Chondrocyte (in vitro differentiated cells): ENCODE results near the gene CENPC. TPM values are rescaled to one million over a fixed set of nuclear protein-coding genes. Genes with fewer than 3 reads are reported as not detected.

ENCODE experiments used
- DNase-seq: peaks from one replicate; pipeline ENCODE4 v3.0.0; 2021; ENCODE audit warnings: mixed read lengths, low spot score
- H3K27ac Mint-ChIP-seq: one replicate; pipeline ENCODE4 v1.8.0; 2021; ENCODE audit warnings: mild to moderate bottlenecking, moderate library complexity, mixed read lengths; ENCODE audit not compliant: unreplicated experiment
- H3K27me3 Mint-ChIP-seq: 2 replicates; pipeline ENCODE4 v1.8.0; 2021; ENCODE audit warnings: low read depth, mixed read lengths
- H3K36me3 Mint-ChIP-seq: 2 replicates; pipeline ENCODE4 v1.8.0; 2021; ENCODE audit warnings: low read depth, mixed read lengths
- H3K4me1 Mint-ChIP-seq: 2 replicates; pipeline ENCODE4 v1.8.0; 2021; ENCODE audit warnings: low read depth, mild to moderate bottlenecking, mixed read lengths
- H3K4me3 Mint-ChIP-seq: one replicate; pipeline ENCODE4 v1.8.0; 2021; ENCODE audit warnings: mild to moderate bottlenecking, moderate library complexity, mixed read lengths; ENCODE audit not compliant: unreplicated experiment
- H3K9me3 Mint-ChIP-seq: 2 replicates; pipeline ENCODE4 v1.8.0; 2021; ENCODE audit warnings: low read depth, mixed read lengths
- total RNA-seq: library from RNA; stranded (reverse); gene quantifications from 3 replicates; pipeline ENCODE4 v1.2.1, GENCODE V29; 2021
- TF ChIP-seq, protein P1 (sequence below): fragments of 200-600 bp; sonication (generic); IDR thresholded peaks from 2 replicates; pipeline ENCODE4 v1.5.0; 2021; ENCODE audit warnings: antibody characterized with exemption, mild to moderate bottlenecking, moderate library complexity

CENPC gene
- total RNA-seq, 1 donor from 2014 or later: 9.7 TPM

DNA sequence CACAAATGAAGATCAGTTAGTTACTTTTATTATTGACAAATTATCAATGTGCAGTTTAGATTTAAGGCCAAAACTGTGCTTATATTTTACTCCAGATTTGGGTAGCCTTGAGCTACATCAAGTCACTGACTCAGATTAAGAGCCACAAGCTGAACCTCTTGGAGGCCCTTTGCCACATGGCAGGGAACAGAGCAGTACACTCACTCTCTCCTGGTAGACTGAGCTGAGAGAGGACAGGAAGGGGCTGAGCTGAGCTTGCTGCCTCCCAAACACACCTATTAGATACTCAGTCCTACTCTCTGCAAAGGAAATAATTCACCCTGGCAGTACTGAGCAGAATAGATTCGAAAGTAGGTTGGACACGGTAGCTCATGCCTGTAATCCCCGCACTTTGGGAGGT lies 21.0 kb upstream of the CENPC start:
- TF ChIP-seq, protein P1, sequence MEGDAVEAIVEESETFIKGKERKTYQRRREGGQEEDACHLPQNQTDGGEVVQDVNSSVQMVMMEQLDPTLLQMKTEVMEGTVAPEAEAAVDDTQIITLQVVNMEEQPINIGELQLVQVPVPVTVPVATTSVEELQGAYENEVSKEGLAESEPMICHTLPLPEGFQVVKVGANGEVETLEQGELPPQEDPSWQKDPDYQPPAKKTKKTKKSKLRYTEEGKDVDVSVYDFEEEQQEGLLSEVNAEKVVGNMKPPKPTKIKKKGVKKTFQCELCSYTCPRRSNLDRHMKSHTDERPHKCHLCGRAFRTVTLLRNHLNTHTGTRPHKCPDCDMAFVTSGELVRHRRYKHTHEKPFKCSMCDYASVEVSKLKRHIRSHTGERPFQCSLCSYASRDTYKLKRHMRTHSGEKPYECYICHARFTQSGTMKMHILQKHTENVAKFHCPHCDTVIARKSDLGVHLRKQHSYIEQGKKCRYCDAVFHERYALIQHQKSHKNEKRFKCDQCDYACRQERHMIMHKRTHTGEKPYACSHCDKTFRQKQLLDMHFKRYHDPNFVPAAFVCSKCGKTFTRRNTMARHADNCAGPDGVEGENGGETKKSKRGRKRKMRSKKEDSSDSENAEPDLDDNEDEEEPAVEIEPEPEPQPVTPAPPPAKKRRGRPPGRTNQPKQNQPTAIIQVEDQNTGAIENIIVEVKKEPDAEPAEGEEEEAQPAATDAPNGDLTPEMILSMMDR: no peak
- Mint-ChIP-seq H3K9me3 (no peaks in the 10 kb centered on the region), H3K27ac (no peak overlapping the region)

DNA sequence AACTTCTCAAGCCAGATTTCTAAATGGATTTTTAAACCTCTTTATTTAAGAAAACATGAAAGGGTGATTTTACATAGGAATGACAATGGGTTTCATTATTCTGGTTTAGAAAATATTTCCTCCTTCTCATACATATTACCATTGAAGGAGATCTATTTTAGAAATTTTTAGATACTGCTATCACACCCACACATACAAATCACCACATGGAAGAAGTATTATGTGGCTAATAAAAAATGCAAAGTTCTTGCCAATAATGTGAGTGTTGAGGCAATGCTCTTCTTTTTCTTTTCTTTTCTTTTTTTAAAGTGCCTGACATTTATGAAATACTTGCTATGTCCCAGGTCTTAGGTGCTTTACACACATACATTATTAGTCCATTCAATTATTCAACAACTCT lies 20.0 kb upstream of the CENPC start:
- Mint-ChIP-seq H3K9me3 (no peaks in the 10 kb centered on the region), H3K4me3 (no peak overlapping the region), H3K27ac (no peak overlapping the region), H3K4me1 (no peaks in the 10 kb centered on the region), H3K27me3 (peaks cover 5% of the 10 kb centered on the region), H3K36me3 (no peaks in the 10 kb centered on the region)
- DNase-seq: no peak
- TF ChIP-seq, protein P1: no peak

More for the DNA sequence above, 21.0 kb upstream of the CENPC start:
- Mint-ChIP-seq H3K36me3 (no peaks in the 10 kb centered on the region), H3K27me3 (peaks cover 5% of the 10 kb centered on the region), H3K4me3 (no peak overlapping the region), H3K4me1 (no peaks in the 10 kb centered on the region)
- no peak for DNase-seq

DNA sequence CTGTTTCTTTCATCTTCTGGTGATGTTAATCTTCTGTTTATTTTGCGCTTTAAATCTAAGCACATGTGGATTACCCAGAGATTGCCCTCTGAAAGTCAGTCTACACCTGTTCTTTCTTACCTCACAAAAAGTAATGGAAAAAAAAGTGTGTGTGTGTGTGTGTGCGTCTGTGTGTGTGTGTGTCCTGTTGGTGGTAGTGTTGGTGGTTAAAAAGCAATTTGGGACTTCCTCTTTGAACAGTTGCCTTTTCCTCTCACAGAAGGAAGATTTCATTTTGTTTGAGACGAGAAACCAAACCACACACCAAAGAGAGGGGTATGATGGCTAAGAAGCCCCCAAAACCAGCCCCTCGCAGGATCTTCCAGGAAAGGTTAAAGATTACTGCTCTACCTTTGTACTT lies 13.2 kb upstream of the CENPC start, which contains the start of gene STAP1:
Gene STAP1 (plus strand): TSS at position 235 of the 400 bp plus-strand sequence. CDS start 83 bp downstream, at position 318.
- peaks cover 13% of the 10 kb centered on the region for H3K27me3 Mint-ChIP-seq
- H3K9me3 Mint-ChIP-seq: no peaks in the 10 kb centered on the region
- no peak within 1 kb of the TSS for H3K4me3 Mint-ChIP-seq
- H3K4me1 Mint-ChIP-seq: no peaks in the 10 kb centered on the region
- H3K36me3 Mint-ChIP-seq: no peaks in the 10 kb centered on the region
- TF ChIP-seq, protein P1: no peak
- no peak for DNase-seq
- no peak within 1 kb of the TSS for H3K27ac Mint-ChIP-seq

DNA sequence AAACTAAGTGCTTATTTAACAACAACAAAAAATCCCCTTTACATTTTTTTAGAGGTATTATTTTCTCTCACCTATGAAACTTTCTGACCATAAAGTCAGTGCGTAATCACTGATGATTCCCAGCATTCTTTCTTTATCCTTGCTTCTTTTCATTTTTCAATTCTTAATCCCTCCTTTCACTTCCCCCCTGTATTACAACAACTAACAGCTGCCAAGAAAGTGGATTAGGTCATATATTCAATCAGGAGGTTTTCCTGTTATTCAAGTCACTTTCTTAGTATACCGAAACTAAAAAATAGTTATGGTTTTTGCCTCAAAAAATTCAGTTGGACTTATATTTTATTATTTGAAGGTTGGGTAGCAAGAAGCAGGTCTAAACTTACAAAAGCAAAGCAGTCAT lies 11.1 kb upstream of the CENPC start:
- Mint-ChIP-seq H3K36me3 (no peaks in the 10 kb centered on the region), H3K4me1 (no peaks in the 10 kb centered on the region), H3K27me3 (peaks cover 13% of the 10 kb centered on the region), H3K27ac (no peak overlapping the region), H3K4me3 (no peak overlapping the region), H3K9me3 (no peaks in the 10 kb centered on the region)
- TF ChIP-seq, protein P1: no peak
- DNase-seq: no peak

DNA sequence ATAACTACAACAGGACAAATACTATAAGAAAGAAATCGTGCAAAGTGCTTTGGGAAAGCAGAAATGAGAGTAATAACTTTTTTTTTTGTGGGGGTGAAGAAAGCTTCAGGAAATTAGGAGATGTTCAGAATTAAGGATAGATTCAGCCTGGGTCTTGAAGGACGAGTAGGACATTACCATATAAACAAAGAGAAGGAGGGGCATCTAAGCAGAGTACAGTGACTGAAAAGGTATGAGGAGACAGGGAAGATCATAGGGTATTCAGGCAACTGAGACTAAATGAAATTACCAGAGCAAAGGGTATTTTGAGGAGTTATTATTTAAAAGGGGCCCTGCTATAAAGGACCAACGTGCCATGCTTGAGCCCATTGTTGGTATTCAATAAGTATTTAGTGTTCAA lies 10.1 kb upstream of the CENPC start:
- H3K4me1 Mint-ChIP-seq: no peaks in the 10 kb centered on the region

More for the DNA sequence above, 10.1 kb upstream of the CENPC start:
- TF ChIP-seq, protein P1: no peak
- Mint-ChIP-seq H3K4me3 (no peak overlapping the region), H3K9me3 (no peaks in the 10 kb centered on the region), H3K27me3 (peaks cover 13% of the 10 kb centered on the region), H3K36me3 (no peaks in the 10 kb centered on the region), H3K27ac (no peak overlapping the region)
- no peak for DNase-seq
